Astrocyte (in vitro differentiated cells and primary cell): Measurements from ENCODE around the gene NAT14. TPM values are rescaled to one million over a fixed set of nuclear protein-coding genes. Genes with fewer than 3 reads are reported as not detected.
A peak's percentile ranks its signal among the peaks of the same experiment; 100 is the strongest.

Source experiments
- DNase-seq: peaks from one replicate; pipeline ENCODE4 v3.0.0-alpha.2; 2010; ENCODE audit warnings: low read depth
- FAIRE-seq: peaks from 2 replicates; lab custom pipeline; 2011; peaks lifted over from hg19 to GRCh38; lab: Jason Lieb, UNC
- H2AFZ ChIP-seq: 2 replicates; pipeline ENCODE4 v1.6.0; 2012; ENCODE audit warnings: low read depth, low read length, inconsistent platforms
- H3K27ac ChIP-seq: 2 replicates; pipeline ENCODE4 v1.5.1; 2011; ENCODE audit warnings: low read depth, low read length, inconsistent platforms
- H3K27me3 ChIP-seq: 2 replicates; pipeline ENCODE4 v1.6.0; 2011; ENCODE audit warnings: low read length, inconsistent platforms; ENCODE audit not compliant: insufficient read depth
- H3K36me3 ChIP-seq: 2 replicates; pipeline ENCODE4 v1.5.1; 2011; ENCODE audit warnings: low read length, inconsistent platforms; ENCODE audit not compliant: insufficient read depth
- H3K4me1 ChIP-seq: 2 replicates; pipeline ENCODE4 v1.5.1; 2011; ENCODE audit warnings: low read length, inconsistent platforms; ENCODE audit not compliant: insufficient read depth
- H3K4me2 ChIP-seq: 2 replicates; pipeline ENCODE4 v1.6.0; 2012; ENCODE audit warnings: low read length, inconsistent platforms
- H3K4me3 ChIP-seq: 2 replicates; pipeline ENCODE4 v1.5.1; 2011; ENCODE audit warnings: low read depth, mild to moderate bottlenecking, low read length, inconsistent platforms; ENCODE audit not compliant: insufficient read depth
- H3K79me2 ChIP-seq: 2 replicates; pipeline ENCODE4 v1.6.0; 2012; ENCODE audit warnings: mild to moderate bottlenecking, low read length, inconsistent platforms; ENCODE audit not compliant: insufficient read depth
- H3K9ac ChIP-seq: 2 replicates; pipeline ENCODE4 v1.6.0; 2012; ENCODE audit warnings: mild to moderate bottlenecking, low read length, inconsistent platforms
- H3K9me3 ChIP-seq: 2 replicates; pipeline ENCODE4 v1.5.1; 2012; ENCODE audit warnings: low read depth, mild to moderate bottlenecking, low read length, inconsistent platforms; ENCODE audit not compliant: insufficient read depth
- H4K20me1 ChIP-seq: 2 replicates; pipeline ENCODE4 v1.6.0; 2012; ENCODE audit warnings: low read length, inconsistent platforms; ENCODE audit not compliant: insufficient read depth
- H3K27ac Mint-ChIP-seq: one replicate; pipeline ENCODE4 v1.8.0; 2021; ENCODE audit warnings: mild to moderate bottlenecking, mixed read lengths; ENCODE audit not compliant: unreplicated experiment
- H3K27me3 Mint-ChIP-seq: one replicate; pipeline ENCODE4 v1.8.0; 2021; ENCODE audit warnings: low read depth, mixed read lengths; ENCODE audit not compliant: unreplicated experiment
- H3K36me3 Mint-ChIP-seq: one replicate; pipeline ENCODE4 v1.8.0; 2021; ENCODE audit warnings: low read depth, mixed read lengths; ENCODE audit not compliant: unreplicated experiment
- H3K4me1 Mint-ChIP-seq: one replicate; pipeline ENCODE4 v1.8.0; 2021; ENCODE audit warnings: low read depth, mixed read lengths; ENCODE audit not compliant: unreplicated experiment
- H3K4me3 Mint-ChIP-seq: one replicate; pipeline ENCODE4 v1.8.0; 2021; ENCODE audit warnings: mild to moderate bottlenecking, moderate library complexity, mixed read lengths; ENCODE audit not compliant: unreplicated experiment
- H3K9me3 Mint-ChIP-seq: one replicate; pipeline ENCODE4 v1.8.0; 2021; ENCODE audit warnings: mild to moderate bottlenecking, mixed read lengths; ENCODE audit not compliant: unreplicated experiment
- EZH2 ChIP-seq: IDR thresholded peaks from 2 replicates; pipeline ENCODE4 v1.6.1; 2012; ENCODE audit warnings: mild to moderate bottlenecking, low read length, inconsistent platforms; ENCODE audit not compliant: insufficient read depth
- total RNA-seq: library from RNA; stranded (reverse); gene quantifications from 2 replicates; pipeline ENCODE4 v1.2.1, GENCODE V29; 2021
- TF ChIP-seq, protein P1 (sequence below): IDR thresholded peaks from 2 replicates; pipeline ENCODE4 v1.5.1; 2011; ENCODE audit warnings: low read depth, mild to moderate bottlenecking, inconsistent platforms, low read length, moderate library complexity; ENCODE audit not compliant: insufficient read depth

NAT14 gene
- total RNA-seq, 1 donor from 2014 or later = 71.2 TPM

- no peaks in the 10 kb centered on the region for H3K79me2 ChIP-seq
- no peak overlapping the region for H3K4me2 ChIP-seq
- H3K9me3 ChIP-seq = peaks cover 4% of the 10 kb centered on the region
- H2AFZ ChIP-seq = no peak overlapping the region
- H3K4me1 ChIP-seq = no peaks in the 10 kb centered on the region
- H3K27me3 ChIP-seq = peaks cover 56% of the 10 kb centered on the region
- peaks cover 72% of the 10 kb centered on the region for H3K27me3 Mint-ChIP-seq
- no peak overlapping the region for H3K4me3 ChIP-seq
- H3K9ac ChIP-seq = no peak overlapping the region
- no peak overlapping the region for H3K27ac ChIP-seq
- H3K4me1 Mint-ChIP-seq = no peaks in the 10 kb centered on the region
- H3K36me3 Mint-ChIP-seq = no peaks in the 10 kb centered on the region
- no peak overlapping the region for H3K4me3 Mint-ChIP-seq
- H3K36me3 ChIP-seq = no peaks in the 10 kb centered on the region
- no peaks in the 10 kb centered on the region for H4K20me1 ChIP-seq
- no peak overlapping the region for H3K27ac Mint-ChIP-seq
- no peak for TF ChIP-seq EZH2
- TF ChIP-seq, protein P1, sequence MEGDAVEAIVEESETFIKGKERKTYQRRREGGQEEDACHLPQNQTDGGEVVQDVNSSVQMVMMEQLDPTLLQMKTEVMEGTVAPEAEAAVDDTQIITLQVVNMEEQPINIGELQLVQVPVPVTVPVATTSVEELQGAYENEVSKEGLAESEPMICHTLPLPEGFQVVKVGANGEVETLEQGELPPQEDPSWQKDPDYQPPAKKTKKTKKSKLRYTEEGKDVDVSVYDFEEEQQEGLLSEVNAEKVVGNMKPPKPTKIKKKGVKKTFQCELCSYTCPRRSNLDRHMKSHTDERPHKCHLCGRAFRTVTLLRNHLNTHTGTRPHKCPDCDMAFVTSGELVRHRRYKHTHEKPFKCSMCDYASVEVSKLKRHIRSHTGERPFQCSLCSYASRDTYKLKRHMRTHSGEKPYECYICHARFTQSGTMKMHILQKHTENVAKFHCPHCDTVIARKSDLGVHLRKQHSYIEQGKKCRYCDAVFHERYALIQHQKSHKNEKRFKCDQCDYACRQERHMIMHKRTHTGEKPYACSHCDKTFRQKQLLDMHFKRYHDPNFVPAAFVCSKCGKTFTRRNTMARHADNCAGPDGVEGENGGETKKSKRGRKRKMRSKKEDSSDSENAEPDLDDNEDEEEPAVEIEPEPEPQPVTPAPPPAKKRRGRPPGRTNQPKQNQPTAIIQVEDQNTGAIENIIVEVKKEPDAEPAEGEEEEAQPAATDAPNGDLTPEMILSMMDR = no peak
- DNase-seq (no peak), FAIRE-seq (no peak)
- H3K9me3 Mint-ChIP-seq = peaks cover 10% of the 10 kb centered on the region
Observed at GRCh38 chr19:55442372-55442961, 42.5 kb upstream of the NAT14 start.

- no peak within 1 kb of the TSS for H3K4me3 Mint-ChIP-seq
- H4K20me1 ChIP-seq = no peaks in the 10 kb centered on the region
- H3K27ac ChIP-seq = no peak within 1 kb of the TSS
- peaks cover 57% of the 10 kb centered on the region for H3K27me3 ChIP-seq
- FAIRE-seq (no peak), DNase-seq (no peak)
- H3K9ac ChIP-seq = no peak within 1 kb of the TSS
- TF ChIP-seq EZH2 = peak; percentile 71
- TF ChIP-seq, protein P1 = no peak
- no peak within 1 kb of the TSS for H3K27ac Mint-ChIP-seq
- H3K79me2 ChIP-seq = no peaks in the 10 kb centered on the region
- no peaks in the 10 kb centered on the region for H3K36me3 ChIP-seq
- H3K4me1 ChIP-seq = no peaks in the 10 kb centered on the region
- H3K27me3 Mint-ChIP-seq = peaks cover 69% of the 10 kb centered on the region
- no peak within 1 kb of the TSS for H3K4me2 ChIP-seq
- H3K4me1 Mint-ChIP-seq = no peaks in the 10 kb centered on the region
- H3K36me3 Mint-ChIP-seq = no peaks in the 10 kb centered on the region
- H2AFZ ChIP-seq = no peak within 1 kb of the TSS
- peaks cover 10% of the 10 kb centered on the region for H3K9me3 Mint-ChIP-seq
- peaks cover 4% of the 10 kb centered on the region for H3K9me3 ChIP-seq
- H3K4me3 ChIP-seq = no peak within 1 kb of the TSS
Observed at GRCh38 chr19:55443045-55443823, 41.8 kb upstream of the NAT14 start, which contains the start of gene SHISA7. TSS of gene SHISA7 (minus strand) at chr19:55443300. CDS start at chr19:55442863, 437 bp downstream.
